ENCODE results near the gene RGS10.
"Not testable (repeated sequence)": the region's sequence is repeated elsewhere in the genome, so short reads cannot be mapped to it uniquely, and the experiment has no call there.

The RGS10 gene

GRCh38 chr10:119539359-119539825 is 3.1 kb downstream of the RGS10 start:
- H3K4me3 ChIP-seq (ENCODE audit: low read depth, low read length), result no peak overlapping the region

GRCh38 chr10:119538632-119539358 is 3.7 kb downstream of the RGS10 start:
- H3K4me3 ChIP-seq (ENCODE audit: low read depth, low read length), result no peak overlapping the region

GRCh38 chr10:119537953-119538630 is 4.4 kb downstream of the RGS10 start:
- no peak overlapping the region for H3K4me3 ChIP-seq (ENCODE audit: low read depth, low read length)

- H3K4me3 ChIP-seq (ENCODE audit: low read depth, low read length), result no peak overlapping the region
These were observed 6.0 kb downstream of the RGS10 start for GRCh38 chr10:119536508-119537025.

GRCh38 chr10:119535837-119536507 is 6.5 kb downstream of the RGS10 start:
- no peak overlapping the region for H3K4me3 ChIP-seq (ENCODE audit: low read depth, low read length)

- no peak overlapping the region for H3K4me3 ChIP-seq (ENCODE audit: low read depth, low read length)
These were observed 7.2 kb downstream of the RGS10 start for GRCh38 chr10:119535305-119535704.

GRCh38 chr10:119533473-119533872 is 9.0 kb downstream of the RGS10 start:
- no peak overlapping the region for H3K4me3 ChIP-seq (ENCODE audit: low read depth, low read length)

- H3K4me3 ChIP-seq (ENCODE audit: low read depth, low read length), result not testable (repeated sequence)
These were observed 9.7 kb downstream of the RGS10 start for GRCh38 chr10:119532791-119533190.

GRCh38 chr10:119532251-119532650 is 10.3 kb downstream of the RGS10 start:
- not testable (repeated sequence) for H3K4me3 ChIP-seq (ENCODE audit: low read depth, low read length)

GRCh38 chr10:119531067-119531466 is 11.5 kb downstream of the RGS10 start:
- no peak overlapping the region for H3K4me3 ChIP-seq (ENCODE audit: low read depth, low read length)

- H3K4me3 ChIP-seq (ENCODE audit: low read depth, low read length), result not testable (repeated sequence)
These were observed 13.8 kb downstream of the RGS10 start for GRCh38 chr10:119528663-119529237.

- H3K4me3 ChIP-seq (ENCODE audit: low read depth, low read length), result no peak overlapping the region
These were observed 15.6 kb downstream of the RGS10 start for GRCh38 chr10:119526621-119527592.

GRCh38 chr10:119526149-119526548 is 16.4 kb downstream of the RGS10 start:
- no peak overlapping the region for H3K4me3 ChIP-seq (ENCODE audit: low read depth, low read length)

GRCh38 chr10:119525116-119525515 is 17.4 kb downstream of the RGS10 start:
- H3K4me3 ChIP-seq (ENCODE audit: low read depth, low read length), result no peak overlapping the region

- no peak overlapping the region for H3K4me3 ChIP-seq (ENCODE audit: low read depth, low read length)
These were observed 17.8 kb downstream of the RGS10 start for GRCh38 chr10:119524720-119525070.

GRCh38 chr10:119523895-119524719 is 18.4 kb downstream of the RGS10 start:
- H3K4me3 ChIP-seq (ENCODE audit: low read depth, low read length), result no peak overlapping the region

- no peak overlapping the region for H3K4me3 ChIP-seq (ENCODE audit: low read depth, low read length)
These were observed 19.6 kb downstream of the RGS10 start for GRCh38 chr10:119522747-119523426.

- H3K4me3 ChIP-seq (ENCODE audit: low read depth, low read length), result no peak overlapping the region
These were observed 20.9 kb downstream of the RGS10 start for GRCh38 chr10:119521443-119522204.
